SIG-M5 treated with dmso at 0.1 percent for 504 hours (cell line): ENCODE data around the gene SPATA31E1.
"Not testable (repeated sequence)": the region's sequence is repeated elsewhere in the genome, so short reads cannot be mapped to it uniquely, and the experiment has no call there.

Source experiments
- DNase-seq: peaks from one replicate; lab custom pipeline; 2025; ENCODE audit not compliant: unreplicated experiment; lab: John Stamatoyannopoulos, UW

The SPATA31E1 gene

GRCh38 chr9:87919013-87919412 lies 36.3 kb downstream of the SPATA31E1 start:
- not testable (repeated sequence) for DNase-seq

- DNase-seq, result not testable (repeated sequence)
Measured at GRCh38 chr9:87921561-87921960, 38.9 kb downstream of the SPATA31E1 start.

- DNase-seq, result not testable (repeated sequence)
Measured at GRCh38 chr9:87923012-87923411, 40.3 kb downstream of the SPATA31E1 start.

- not testable (repeated sequence) for DNase-seq
Measured at GRCh38 chr9:87924851-87925250, 42.2 kb downstream of the SPATA31E1 start.

- not testable (repeated sequence) for DNase-seq
Measured at GRCh38 chr9:87929152-87929551, 46.5 kb downstream of the SPATA31E1 start.

GRCh38 chr9:87934444-87934843 lies 51.8 kb downstream of the SPATA31E1 start:
- not testable (repeated sequence) for DNase-seq

- DNase-seq, result not testable (repeated sequence)
Measured at GRCh38 chr9:87937352-87937751, 54.7 kb downstream of the SPATA31E1 start.

- DNase-seq, result not testable (repeated sequence)
Measured at GRCh38 chr9:87937918-87938317, 55.2 kb downstream of the SPATA31E1 start.

GRCh38 chr9:87938336-87938735 lies 55.7 kb downstream of the SPATA31E1 start:
- DNase-seq, result not testable (repeated sequence)
